NT2/D1 (cell line): ENCODE data around the gene NAXD.

Experiments
- DNase-seq: peaks from one replicate; pipeline ENCODE4 v3.0.0-alpha.2; 2011; ENCODE audit warnings: low read depth, low spot score
- H3K27me3 ChIP-seq: 2 replicates; pipeline ENCODE4 v1.6.0; 2011; ENCODE audit warnings: mild to moderate bottlenecking; ENCODE audit not compliant: insufficient read length, insufficient read depth
- H3K36me3 ChIP-seq: 2 replicates; pipeline ENCODE4 v1.6.1; 2011; ENCODE audit warnings: mild to moderate bottlenecking, low read length, mixed read lengths; ENCODE audit not compliant: insufficient read depth, insufficient read length
- H3K4me1 ChIP-seq: 2 replicates; pipeline ENCODE4 v1.5.1; 2011; ENCODE audit not compliant: insufficient read depth, insufficient read length
- H3K4me3 ChIP-seq: 2 replicates; pipeline ENCODE4 v1.5.1; 2011; ENCODE audit warnings: low read depth; ENCODE audit not compliant: insufficient read length
- H3K9ac ChIP-seq: 2 replicates; pipeline ENCODE4 v1.6.0; 2011; ENCODE audit warnings: low read depth; ENCODE audit not compliant: insufficient read length
- H3K9me3 ChIP-seq: 2 replicates; pipeline ENCODE4 v1.5.1; 2011; ENCODE audit warnings: mild to moderate bottlenecking, low read length; ENCODE audit not compliant: insufficient read depth
- SUZ12 ChIP-seq: IDR thresholded peaks from 2 replicates; pipeline ENCODE4 v1.6.1; 2011; ENCODE audit not compliant: insufficient read length, insufficient read depth; ENCODE audit errors: extremely low read depth
- YY1 ChIP-seq: IDR thresholded peaks from 2 replicates; pipeline ENCODE4 v1.6.1; 2011; ENCODE audit not compliant: insufficient read length, insufficient read depth
- ZNF274 ChIP-seq: IDR thresholded peaks from 2 replicates; pipeline ENCODE4 v1.6.1; 2011; ENCODE audit warnings: mild to moderate bottlenecking, low read depth, low read length

The NAXD gene

GRCh38 chr13:110684388-110685056, 69.2 kb downstream of the NAXD start:
- Histone ChIP-seq H3K4me1 (no peaks in the 10 kb centered on the region), H3K36me3 (peaks cover 68% of the 10 kb centered on the region), H3K9ac (no peak overlapping the region), H3K9me3 (no peaks in the 10 kb centered on the region), H3K27me3 (no peaks in the 10 kb centered on the region), H3K4me3 (no peak overlapping the region)
- TF ChIP-seq YY1 = no peak
- TF ChIP-seq SUZ12 = no peak
- TF ChIP-seq ZNF274 = no peak
- no peak for DNase-seq

- Histone ChIP-seq H3K27me3 (no peaks in the 10 kb centered on the region), H3K9me3 (no peaks in the 10 kb centered on the region), H3K36me3 (peaks cover 67% of the 10 kb centered on the region), H3K4me1 (no peaks in the 10 kb centered on the region), H3K4me3 (no peak overlapping the region), H3K9ac (no peak overlapping the region)
- no peak for DNase-seq
- no peak for TF ChIP-seq ZNF274
- no peak for TF ChIP-seq YY1
- TF ChIP-seq SUZ12 = no peak
These were observed 70.1 kb downstream of the NAXD start for GRCh38 chr13:110685305-110686020.

- Histone ChIP-seq H3K27me3 (no peaks in the 10 kb centered on the region), H3K4me1 (no peaks in the 10 kb centered on the region), H3K4me3 (no peak overlapping the region), H3K9me3 (no peaks in the 10 kb centered on the region), H3K36me3 (peaks cover 50% of the 10 kb centered on the region), H3K9ac (no peak overlapping the region)
- TF ChIP-seq SUZ12 (no peak), ZNF274 (no peak), YY1 (no peak)
- no peak for DNase-seq
These were observed 72.4 kb downstream of the NAXD start for GRCh38 chr13:110687736-110688135.

GRCh38 chr13:110689041-110689440, 73.7 kb downstream of the NAXD start:
- Histone ChIP-seq H3K4me3 (no peak overlapping the region), H3K36me3 (peaks cover 47% of the 10 kb centered on the region)
- TF ChIP-seq ZNF274 (no peak), YY1 (no peak), SUZ12 (no peak)

More at GRCh38 chr13:110689041-110689440, 73.7 kb downstream of the NAXD start:
- no peaks in the 10 kb centered on the region for H3K27me3 ChIP-seq
- no peak for DNase-seq
- H3K9me3 ChIP-seq = no peaks in the 10 kb centered on the region
- H3K4me1 ChIP-seq = no peaks in the 10 kb centered on the region
- no peak overlapping the region for H3K9ac ChIP-seq
